Mesodermal cell (in vitro differentiated cells): ENCODE measurements around the gene DNAH11.

Experiments
- H3K27ac ChIP-seq: 2 replicates; pipeline ENCODE4 v1.7.0; 2013; ENCODE audit warnings: mild to moderate bottlenecking, low read depth, low read length, moderate library complexity; ENCODE audit not compliant: severe bottlenecking
- H3K36me3 ChIP-seq: 2 replicates; pipeline ENCODE4 v1.7.1; 2013; ENCODE audit warnings: mild to moderate bottlenecking, low read length, moderate library complexity; ENCODE audit not compliant: control insufficient read depth, insufficient read depth
- H3K4me1 ChIP-seq: one replicate; pipeline ENCODE4 v1.7.1; 2013; ENCODE audit warnings: mild to moderate bottlenecking, low read length; ENCODE audit not compliant: insufficient read depth, control insufficient read depth, poor library complexity, severe bottlenecking
- H3K4me3 ChIP-seq: 2 replicates; pipeline ENCODE4 v1.7.0; 2013; ENCODE audit warnings: low read length, control low read depth, mild to moderate bottlenecking; ENCODE audit not compliant: insufficient read depth, poor library complexity, severe bottlenecking; ENCODE audit errors: extremely low read depth
- H3K9me3 ChIP-seq: 2 replicates; pipeline ENCODE4 v1.7.1; 2013; ENCODE audit warnings: mild to moderate bottlenecking, low read length, moderate library complexity; ENCODE audit not compliant: control insufficient read depth
- WGBS, 2 experiments: methylation state at CpG; one replicate each; pipeline ENCODE4 v1.1.5; 2013; ENCODE audit warnings: missing lambda C conversion rate in 2 of 2; ENCODE audit not compliant: insufficient coverage in 2 of 2; 5-methylcytosine and 5-hydroxymethylcytosine counted together

DNAH11 gene

GRCh38 chr7:21911341-21911875 lies 368.6 kb downstream of the DNAH11 start:
- Histone ChIP-seq H3K27ac (no peak overlapping the region), H3K4me3 (no peak overlapping the region), H3K36me3 (peaks cover 3% of the 10 kb centered on the region), H3K4me1 (no peaks in the 10 kb centered on the region), H3K9me3 (no peaks in the 10 kb centered on the region)
- 81 to 100% methylated on average over 1 to 2 of the region's 8 CpGs for WGBS, 2 experiments

GRCh38 chr7:21912305-21912704 lies 369.5 kb downstream of the DNAH11 start:
- H3K36me3 ChIP-seq, result peaks cover 3% of the 10 kb centered on the region
- no peak overlapping the region for H3K27ac ChIP-seq
- H3K4me1 ChIP-seq, result no peaks in the 10 kb centered on the region

GRCh38 chr7:21912931-21913780 lies 370.3 kb downstream of the DNAH11 start:
- Histone ChIP-seq H3K36me3 (peaks cover 3% of the 10 kb centered on the region), H3K4me3 (no peak overlapping the region), H3K9me3 (no peaks in the 10 kb centered on the region), H3K27ac (no peak overlapping the region), H3K4me1 (no peaks in the 10 kb centered on the region)
- 88 to 94% methylated on average over 4 of the region's 8 CpGs for whole genome bisulfite sequencing, 2 experiments

More at GRCh38 chr7:21912305-21912704, 369.5 kb downstream of the DNAH11 start:
- 88 to 100% methylated on average over 4 to 5 of the region's 7 CpGs for WGBS, 2 experiments
- Histone ChIP-seq H3K4me3 (no peak overlapping the region), H3K9me3 (no peaks in the 10 kb centered on the region)

GRCh38 chr7:21914671-21915070 lies 371.8 kb downstream of the DNAH11 start:
- H3K36me3 ChIP-seq, result peaks cover 3% of the 10 kb centered on the region
- no peaks in the 10 kb centered on the region for H3K9me3 ChIP-seq
- 94 to 99% methylated on average over 4 to 5 of the region's 5 CpGs for WGBS, 2 experiments
- no peak overlapping the region for H3K27ac ChIP-seq
- no peaks in the 10 kb centered on the region for H3K4me1 ChIP-seq
- no peak overlapping the region for H3K4me3 ChIP-seq

GRCh38 chr7:21915140-21915539 lies 372.3 kb downstream of the DNAH11 start:
- Histone ChIP-seq H3K4me3 (no peak overlapping the region), H3K9me3 (no peaks in the 10 kb centered on the region), H3K36me3 (peaks cover 3% of the 10 kb centered on the region), H3K27ac (no peak overlapping the region), H3K4me1 (no peaks in the 10 kb centered on the region)
- WGBS, 2 experiments, result 89% methylated on average over 3 of the region's 3 CpGs

- peaks cover 3% of the 10 kb centered on the region for H3K36me3 ChIP-seq
- no peaks in the 10 kb centered on the region for H3K4me1 ChIP-seq
- H3K4me3 ChIP-seq, result no peak overlapping the region
- H3K27ac ChIP-seq, result no peak overlapping the region
- H3K9me3 ChIP-seq, result no peaks in the 10 kb centered on the region
- 87 to 100% methylated on average over 2 to 6 of the region's 7 CpGs for WGBS, 2 experiments
These were observed 373.3 kb downstream of the DNAH11 start for GRCh38 chr7:21916176-21916575.

- H3K9me3 ChIP-seq, result no peaks in the 10 kb centered on the region
- H3K4me1 ChIP-seq, result no peaks in the 10 kb centered on the region
- no peak overlapping the region for H3K27ac ChIP-seq
- 84 to 88% methylated on average over 3 of the region's 5 CpGs for WGBS, 2 experiments
- no peak overlapping the region for H3K4me3 ChIP-seq
- H3K36me3 ChIP-seq, result peaks cover 3% of the 10 kb centered on the region
These were observed 373.8 kb downstream of the DNAH11 start for GRCh38 chr7:21916629-21917028.

GRCh38 chr7:21918216-21918615 lies 375.4 kb downstream of the DNAH11 start:
- H3K9me3 ChIP-seq, result no peaks in the 10 kb centered on the region
- peaks cover 3% of the 10 kb centered on the region for H3K36me3 ChIP-seq
- no CpG with 5 or more reads among the region's 2 CpGs for WGBS, 2 experiments
- no peak overlapping the region for H3K4me3 ChIP-seq
- no peaks in the 10 kb centered on the region for H3K4me1 ChIP-seq
- no peak overlapping the region for H3K27ac ChIP-seq

GRCh38 chr7:21920936-21921335 lies 378.1 kb downstream of the DNAH11 start:
- WGBS, 2 experiments, result 48% methylated on average over 3 of the region's 3 CpGs; no CpG with 5 or more reads in 1 of the 2 experiments
- Histone ChIP-seq H3K27ac (no peak overlapping the region), H3K36me3 (peaks cover under 1% of the 10 kb centered on the region), H3K4me1 (no peaks in the 10 kb centered on the region), H3K9me3 (no peaks in the 10 kb centered on the region), H3K4me3 (no peak overlapping the region)

- WGBS, 2 experiments, result 86 to 100% methylated on average over 4 of the region's 5 CpGs
- no peaks in the 10 kb centered on the region for H3K4me1 ChIP-seq
- no peaks in the 10 kb centered on the region for H3K9me3 ChIP-seq
- H3K36me3 ChIP-seq, result no peaks in the 10 kb centered on the region
- no peak overlapping the region for H3K27ac ChIP-seq
- no peak overlapping the region for H3K4me3 ChIP-seq
These were observed 379.8 kb downstream of the DNAH11 start for GRCh38 chr7:21922605-21923004.

GRCh38 chr7:21923658-21924057 lies 380.8 kb downstream of the DNAH11 start:
- H3K4me1 ChIP-seq, result no peaks in the 10 kb centered on the region

More at GRCh38 chr7:21923658-21924057, 380.8 kb downstream of the DNAH11 start:
- 25 to 40% methylated on average over 1 of the region's 2 CpGs for WGBS, 2 experiments
- no peaks in the 10 kb centered on the region for H3K9me3 ChIP-seq
- H3K4me3 ChIP-seq, result no peak overlapping the region
- H3K27ac ChIP-seq, result no peak overlapping the region
- H3K36me3 ChIP-seq, result no peaks in the 10 kb centered on the region
